ENCODE measurements around the gene HDAC7. TPM values are rescaled to one million over a fixed set of nuclear protein-coding genes. Genes with fewer than 3 reads are reported as not detected.

Gene HDAC7
- total RNA-seq, 1 donor from 2014 or later = 93.2 TPM

DNA sequence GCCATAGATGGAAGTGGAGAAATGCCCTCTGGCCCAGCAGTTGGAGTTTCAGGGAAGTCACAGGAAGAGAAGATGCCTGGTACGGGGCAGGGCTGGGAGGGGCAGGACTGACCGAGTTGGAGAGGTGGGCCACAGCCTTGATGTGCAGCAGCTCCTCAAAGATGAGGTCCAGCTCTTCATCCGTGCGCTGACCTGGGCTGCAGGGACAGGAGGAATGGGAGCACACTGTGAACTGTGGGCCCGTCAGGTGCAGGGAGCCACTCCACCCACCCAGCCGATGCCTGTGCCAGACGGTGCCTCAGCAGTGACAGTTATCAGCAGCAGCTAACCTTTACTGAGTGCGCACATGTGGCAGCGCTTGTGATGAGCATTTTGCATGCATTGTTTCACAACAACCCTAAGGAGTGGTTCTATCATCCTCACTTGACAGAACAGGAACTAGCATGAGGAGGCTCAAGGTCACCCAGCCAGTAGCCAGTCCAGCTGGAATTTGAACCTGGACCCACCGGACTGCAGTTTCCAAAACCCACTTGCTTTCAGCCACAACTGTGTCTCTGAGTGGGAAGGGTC lies 69.4 kb downstream of the HDAC7 start:
- Mint-ChIP-seq H3K27ac (ENCODE audit: unreplicated experiment) (no peak overlapping the region), H3K36me3 (ENCODE audit: low read depth) (no peaks in the 10 kb centered on the region), H3K9me3 (ENCODE audit: low read depth) (no peaks in the 10 kb centered on the region), H3K27me3 (ENCODE audit: low read depth) (peaks cover 18% of the 10 kb centered on the region), H3K4me3 (ENCODE audit: unreplicated experiment) (no peak overlapping the region), H3K4me1 (ENCODE audit: low read depth) (peaks cover 22% of the 10 kb centered on the region)
- no peak for TF ChIP-seq CTCF (IDR thresholded peaks at IDR 0.05)
- DNase-seq (ENCODE audit: low spot score) = no peak

- peaks cover 16% of the 10 kb centered on the region for H3K4me1 Mint-ChIP-seq (ENCODE audit: low read depth)
- no peak overlapping the region for H3K27ac Mint-ChIP-seq (ENCODE audit: unreplicated experiment)
- no peak overlapping the region for H3K4me3 Mint-ChIP-seq (ENCODE audit: unreplicated experiment)
- no peak for DNase-seq (ENCODE audit: low spot score)
- H3K9me3 Mint-ChIP-seq (ENCODE audit: low read depth) = no peaks in the 10 kb centered on the region
- no peak for TF ChIP-seq CTCF (IDR thresholded peaks at IDR 0.05)
- no peaks in the 10 kb centered on the region for H3K36me3 Mint-ChIP-seq (ENCODE audit: low read depth)
- H3K27me3 Mint-ChIP-seq (ENCODE audit: low read depth) = peaks cover 29% of the 10 kb centered on the region
Observed at GRCh38 chr12:47748899-47749298, 70.8 kb downstream of the HDAC7 start.

DNA sequence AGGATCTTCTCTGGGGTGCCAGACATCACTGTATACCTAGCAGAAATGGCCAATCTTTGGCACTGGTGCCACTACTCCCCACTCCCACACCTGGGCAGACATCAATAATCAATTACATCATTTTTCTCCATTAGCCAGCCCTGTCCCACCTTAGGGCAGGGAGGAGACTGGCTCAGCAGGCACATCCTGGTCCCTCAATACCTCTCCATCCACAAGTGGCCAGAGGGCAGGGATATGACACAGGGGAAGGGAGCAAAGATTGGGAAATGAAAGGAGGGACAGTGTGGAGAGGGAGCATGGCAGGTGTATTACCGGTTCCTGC lies 71.2 kb downstream of the HDAC7 start:
- H3K4me3 Mint-ChIP-seq (ENCODE audit: unreplicated experiment) = no peak overlapping the region
- no peak for DNase-seq (ENCODE audit: low spot score)
- no peak overlapping the region for H3K27ac Mint-ChIP-seq (ENCODE audit: unreplicated experiment)
- no peak for TF ChIP-seq CTCF (IDR thresholded peaks at IDR 0.05)
- H3K9me3 Mint-ChIP-seq (ENCODE audit: low read depth) = no peaks in the 10 kb centered on the region
- no peaks in the 10 kb centered on the region for H3K36me3 Mint-ChIP-seq (ENCODE audit: low read depth)
- H3K27me3 Mint-ChIP-seq (ENCODE audit: low read depth) = peaks cover 34% of the 10 kb centered on the region
- peaks cover 12% of the 10 kb centered on the region for H3K4me1 Mint-ChIP-seq (ENCODE audit: low read depth)

GRCh38 chr12:47747596-47748506 lies 71.9 kb downstream of the HDAC7 start:
- Mint-ChIP-seq H3K4me3 (ENCODE audit: unreplicated experiment) (no peak overlapping the region), H3K4me1 (ENCODE audit: low read depth) (peaks cover 5% of the 10 kb centered on the region), H3K36me3 (ENCODE audit: low read depth) (no peaks in the 10 kb centered on the region), H3K27me3 (ENCODE audit: low read depth) (peaks cover 40% of the 10 kb centered on the region), H3K9me3 (ENCODE audit: low read depth) (no peaks in the 10 kb centered on the region), H3K27ac (ENCODE audit: unreplicated experiment) (no peak overlapping the region)
- no peak for DNase-seq (ENCODE audit: low spot score)
- no peak for TF ChIP-seq CTCF (IDR thresholded peaks at IDR 0.05)

DNA sequence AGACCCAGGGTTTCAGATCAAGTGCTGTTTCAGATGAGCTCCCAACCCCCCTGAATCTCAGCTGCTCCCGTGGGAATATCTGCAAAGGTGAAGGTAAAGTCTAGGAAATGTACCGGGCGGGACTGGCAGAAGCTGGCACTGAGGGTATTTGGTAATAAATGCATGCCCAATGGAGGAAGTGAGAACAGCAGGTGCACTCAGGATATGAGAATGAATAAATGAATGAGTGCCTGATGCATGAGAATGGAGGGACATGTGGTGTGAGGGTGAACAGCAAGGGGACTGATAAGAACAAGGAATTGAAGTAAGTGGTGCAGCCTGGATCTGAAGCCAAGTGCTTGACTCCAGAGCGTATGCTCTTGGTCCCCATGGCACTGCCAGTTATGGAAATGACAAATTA lies 72.6 kb downstream of the HDAC7 start:
- no peaks in the 10 kb centered on the region for H3K36me3 Mint-ChIP-seq (ENCODE audit: low read depth)
- no peaks in the 10 kb centered on the region for H3K9me3 Mint-ChIP-seq (ENCODE audit: low read depth)
- H3K27me3 Mint-ChIP-seq (ENCODE audit: low read depth) = peaks cover 41% of the 10 kb centered on the region
- no peak for TF ChIP-seq CTCF (IDR thresholded peaks at IDR 0.05)
- H3K4me3 Mint-ChIP-seq (ENCODE audit: unreplicated experiment) = no peak overlapping the region
- DNase-seq (ENCODE audit: low spot score) = no peak
- no peak overlapping the region for H3K27ac Mint-ChIP-seq (ENCODE audit: unreplicated experiment)
- H3K4me1 Mint-ChIP-seq (ENCODE audit: low read depth) = no peaks in the 10 kb centered on the region

Measured in chondrocyte (in vitro differentiated cells).